ENCODE data around the gene IQSEC1. TPM values are rescaled to one million over a fixed set of nuclear protein-coding genes. Genes with fewer than 3 reads are reported as not detected.
A peak's percentile ranks its signal among the peaks of the same experiment; 100 is the strongest.

The IQSEC1 gene
- total and polyA plus RNA-seq, 9 of the 15 experiments (the other 6 are each of a cell fraction or from before 2014, with no cell fraction given): 0.56 to 39.0 (median 6.8) TPM

GRCh38 chr3:12994607-12995388, 78.4 kb downstream of the IQSEC1 start (continued):
- TF ChIP-seq ZNF224 (CRISPR knock-in tag; IDR thresholded peaks at IDR 0.05) (0 out of 2 replicates have a peak, but pooled peaks have one; percentile 57), E2F1 (CRISPR knock-in tag; IDR thresholded peaks at IDR 0.05) (peak; percentile 92), RBM34 (IDR thresholded peaks at IDR 0.05; ENCODE audit: borderline replicate concordance, insufficient read depth, low read length) (no peak), PKNOX1 (IDR thresholded peaks at IDR 0.05) (no peak), MITF (IDR thresholded peaks at IDR 0.05) (peak; percentile 84), SRSF9 (IDR thresholded peaks at IDR 0.05; ENCODE audit: borderline replicate concordance, low read depth, low read length) (no peak), ZBED1 (IDR thresholded peaks at IDR 0.05) (0 out of 2 replicates have a peak, but pooled peaks have one; percentile 33), MBD2 (IDR thresholded peaks at IDR 0.05; ENCODE audit: borderline replicate concordance, low read depth) (no peak), FOXJ3 (CRISPR knock-in tag; IDR thresholded peaks at IDR 0.05) (no peak), E2F5 (CRISPR knock-in tag; IDR thresholded peaks at IDR 0.05) (no peak; the same call in 1 of the 2 replicates), ZNF134 (CRISPR knock-in tag; conservative IDR thresholded peaks at IDR 0.05) (0 out of 2 replicates have a peak, but pooled peaks have one; percentile 21), CLOCK (CRISPR knock-in tag; IDR thresholded peaks at IDR 0.05; ENCODE audit: borderline replicate concordance) (no peak), BRF2 (IDR thresholded peaks at IDR 0.05; ENCODE audit: borderline replicate concordance, insufficient read depth, insufficient read length) (no peak), ZNF668 (CRISPR knock-in tag; IDR thresholded peaks at IDR 0.05) (no peak; the same call in 1 of the 2 replicates), CREB1 (IDR thresholded peaks at IDR 0.05) (peak; percentile 75; the same call in 1 of the 2 replicates), CREB1 (CRISPR knock-in tag; IDR thresholded peaks at IDR 0.05) (peak; percentile 1), CREM (IDR thresholded peaks at IDR 0.05; ENCODE audit: low read depth) (peak; percentile 79)
